Liver (tissue), 9 donors: ENCODE data around the gene SPINK2. TPM values are rescaled to one million over a fixed set of nuclear protein-coding genes. Genes with fewer than 3 reads are reported as not detected.

Source experiments
- DNase-seq: peaks from one replicate; pipeline ENCODE4 v3.0.0-alpha.2; 2017; ENCODE audit warnings: low spot score
- H3K27ac ChIP-seq, 2 donors: one replicate each; pipeline ENCODE4 v1.7.0; 2013; ENCODE audit warnings: inconsistent platforms in 2 of 2, low read length in 2 of 2, control low read depth in 1 of 2, low read depth in 1 of 2, mild to moderate bottlenecking in 1 of 2
- H3K27me3 ChIP-seq, 4 donors: one replicate each; pipeline versions ENCODE4 v1.6.1 to v1.7.0; 2013; ENCODE audit warnings: low read length in 3 of 4, inconsistent platforms in 1 of 4, mild to moderate bottlenecking in 1 of 4, moderate library complexity in 1 of 4; ENCODE audit not compliant: control insufficient read depth in 4 of 4, insufficient read depth in 4 of 4
- H3K36me3 ChIP-seq, 4 donors: one replicate each; pipeline versions ENCODE4 v1.6.1 to v1.7.0; 2013; ENCODE audit warnings: low read length in 3 of 4, mild to moderate bottlenecking in 3 of 4, low read depth in 1 of 4, moderate library complexity in 1 of 4; ENCODE audit not compliant: control insufficient read depth in 4 of 4, insufficient read depth in 3 of 4
- H3K4me1 ChIP-seq, 4 donors: one replicate each; pipeline versions ENCODE4 v1.6.1 to v1.7.0; 2013; ENCODE audit warnings: low read length in 3 of 4, mild to moderate bottlenecking in 3 of 4, moderate library complexity in 1 of 4; ENCODE audit not compliant: control insufficient read depth in 4 of 4, insufficient read depth in 4 of 4
- H3K4me3 ChIP-seq, 3 donors: one replicate each; pipeline versions ENCODE4 v1.6.1 to v1.7.0; 2013; ENCODE audit warnings: low read length in 3 of 3, control low read depth in 1 of 3, low read depth in 1 of 3, mild to moderate bottlenecking in 1 of 3
- H3K9ac ChIP-seq, 2 donors: one replicate each; pipeline ENCODE4 v1.7.0; 2013; ENCODE audit warnings: low read length in 2 of 2, mild to moderate bottlenecking in 2 of 2, moderate library complexity in 2 of 2, control low read depth in 1 of 2, low read depth in 1 of 2
- H3K9me3 ChIP-seq, 4 donors: one replicate each; pipeline versions ENCODE4 v1.6.1 to v1.7.0; 2013; ENCODE audit warnings: low read length in 3 of 4; ENCODE audit not compliant: control insufficient read depth in 4 of 4
- EGR1 ChIP-seq, 2 donors: IDR thresholded peaks; 2 replicates each; pipeline ENCODE4 v1.6.1; 2016 to 2018; ENCODE audit warnings: antibody characterized with exemption in 2 of 2, low read depth in 2 of 2
- FOXA1 ChIP-seq: IDR thresholded peaks from 2 replicates; pipeline ENCODE4 v1.6.1; 2016; ENCODE audit warnings: antibody characterized with exemption
- FOXA2 ChIP-seq: IDR thresholded peaks from 2 replicates; pipeline ENCODE4 v1.6.1; 2016; ENCODE audit warnings: antibody characterized with exemption
- GABPA ChIP-seq, 2 donors: IDR thresholded peaks in 1 of 2; conservative IDR thresholded peaks in 1 of 2; 2 replicates each; pipeline ENCODE4 v1.6.1; 2016; ENCODE audit warnings: antibody characterized with exemption in 2 of 2, mild to moderate bottlenecking in 1 of 2, moderate library complexity in 1 of 2
- HNF4A ChIP-seq, 2 donors: conservative IDR thresholded peaks; 2 replicates each; pipeline ENCODE4 v1.6.1; 2016; ENCODE audit warnings: antibody characterized with exemption in 2 of 2, mild to moderate bottlenecking in 2 of 2
- HNF4G ChIP-seq: IDR thresholded peaks from 2 replicates; pipeline ENCODE4 v1.6.1; 2016; ENCODE audit warnings: antibody characterized with exemption
- JUND ChIP-seq, 2 donors: IDR thresholded peaks; 2 replicates each; pipeline ENCODE4 v1.6.1; 2016; ENCODE audit warnings: antibody characterized with exemption in 2 of 2
- MAX ChIP-seq: IDR thresholded peaks from 2 replicates; pipeline ENCODE4 v1.6.1; 2016; ENCODE audit warnings: antibody characterized with exemption
- RAD21 ChIP-seq, 2 donors: IDR thresholded peaks; 2 replicates each; pipeline ENCODE4 v1.6.1; 2016; ENCODE audit warnings: antibody characterized with exemption in 2 of 2, mild to moderate bottlenecking in 2 of 2
- REST ChIP-seq: IDR thresholded peaks from 2 replicates; pipeline ENCODE4 v1.6.1; 2016; ENCODE audit warnings: antibody characterized with exemption, mild to moderate bottlenecking
- RXRA ChIP-seq, 2 donors: IDR thresholded peaks; 2 replicates each; pipeline ENCODE4 v1.6.1; 2017 to 2018; ENCODE audit warnings: antibody characterized with exemption in 2 of 2, mild to moderate bottlenecking in 1 of 2
- SP1 ChIP-seq: IDR thresholded peaks from 2 replicates; pipeline ENCODE4 v1.6.1; 2018; ENCODE audit warnings: antibody characterized with exemption, mild to moderate bottlenecking
- TAF1 ChIP-seq: conservative IDR thresholded peaks from 2 replicates; pipeline ENCODE4 v1.6.1; 2016; ENCODE audit warnings: antibody characterized with exemption, mild to moderate bottlenecking
- YY1 ChIP-seq: IDR thresholded peaks from 2 replicates; pipeline ENCODE4 v1.6.1; 2016; ENCODE audit warnings: antibody characterized with exemption, mild to moderate bottlenecking
- ZBTB33 ChIP-seq: IDR thresholded peaks from 2 replicates; pipeline ENCODE4 v1.6.1; 2016; ENCODE audit warnings: antibody characterized with exemption
- WGBS: extraction: QIAGEN DNeasy Blood & Tissue Kit; methylation state at CpG from one replicate; pipeline ENCODE4 v1.1.7; 2013; 5-methylcytosine and 5-hydroxymethylcytosine counted together
- polyA plus RNA-seq, 2 donors: library from polyadenylated mRNA; stranded (reverse) in 1 of 2; unstranded in 1 of 2; fragments of 200-250 nt in 1 of 2; fragments of >200 nt in 1 of 2; fragmentation: Nextera tagmentation in 1 of 2; extraction: Ambion mirVana in 1 of 2; gene quantifications; one replicate each; pipeline versions ENCODE4 v1.2.1 to v1.2.3, GENCODE V29; 2013 to 2015
- total RNA-seq, 2 donors: library from RNA; depleted of rRNA; stranded (reverse); fragments of >200 nt; gene quantifications; one replicate each; pipeline ENCODE4 v1.2.3, GENCODE V29; 2014
- donor health status: healthy.
- donor health status: healthy.
- donor health status: healthy.
- donor health status: healthy.
- donor health status: healthy.

SPINK2 gene
- total and polyA plus RNA-seq, 4 donors: 0.79 TPM; not detected in 3

GRCh38 chr4:56762484-56763250, 58.8 kb downstream of the SPINK2 start:
- WGBS: 84% methylated on average over 10 of the region's 10 CpGs

GRCh38 chr4:56760183-56760582, 61.3 kb downstream of the SPINK2 start:
- no peak overlapping the region for H3K4me3 ChIP-seq
- H3K27me3 ChIP-seq: peaks cover 0 to 4% (median 0%) of the 10 kb centered on the region in 4 donors
- H3K27ac ChIP-seq: no peak overlapping the region
- no peak for DNase-seq
- WGBS: 59% methylated on average over 1 of the region's 1 CpG
- peaks cover 0 to 1% (median 0%) of the 10 kb centered on the region in 4 donors for H3K4me1 ChIP-seq
- H3K36me3 ChIP-seq: no peaks in the 10 kb centered on the region
- H3K9ac ChIP-seq: no peak overlapping the region
- H3K9me3 ChIP-seq: no peaks in the 10 kb centered on the region
- TF ChIP-seq FOXA1: no peak
- TF ChIP-seq JUND (IDR thresholded peaks at IDR 0.05): no peak
- TF ChIP-seq RXRA (IDR thresholded peaks at IDR 0.05): no peak
- TF ChIP-seq SP1: no peak
- TF ChIP-seq YY1: no peak
- no peak for TF ChIP-seq HNF4G
- no peak for TF ChIP-seq FOXA2
- TF ChIP-seq RAD21 (IDR thresholded peaks at IDR 0.05): no peak
- no peak for TF ChIP-seq MAX
- TF ChIP-seq GABPA (IDR thresholded peaks at IDR 0.05 in 1 of 2, conservative IDR thresholded peaks at IDR 0.05 in 1 of 2): no peak
- no peak for TF ChIP-seq EGR1 (IDR thresholded peaks at IDR 0.05; ENCODE audit: low read depth in 2 of 2)
- no peak for TF ChIP-seq REST

More at GRCh38 chr4:56762484-56763250, 58.8 kb downstream of the SPINK2 start:
- no peak for TF ChIP-seq HNF4A (conservative IDR thresholded peaks at IDR 0.05)
- no peak for TF ChIP-seq SP1
- TF ChIP-seq HNF4G: no peak
- no peak for TF ChIP-seq FOXA2
- TF ChIP-seq TAF1: no peak
- no peak for TF ChIP-seq ZBTB33
- TF ChIP-seq REST: no peak
- no peak for TF ChIP-seq FOXA1
- no peak for TF ChIP-seq EGR1 (IDR thresholded peaks at IDR 0.05; ENCODE audit: low read depth in 2 of 2)
- no peak for TF ChIP-seq RXRA (IDR thresholded peaks at IDR 0.05)
- TF ChIP-seq RAD21 (IDR thresholded peaks at IDR 0.05): no peak
- Histone ChIP-seq H3K9ac (no peak overlapping the region), H3K36me3 (no peaks in the 10 kb centered on the region), H3K4me3 (no peak overlapping the region), H3K9me3 (no peaks in the 10 kb centered on the region), H3K4me1 (peaks cover 0 to 1% (median 0%) of the 10 kb centered on the region in 4 donors), H3K27me3 (no peaks in the 10 kb centered on the region), H3K27ac (no peak overlapping the region)
- no peak for DNase-seq
